HCT116 (cell line): ENCODE measurements around the gene FAM193B. TPM values are rescaled to one million over a fixed set of nuclear protein-coding genes. Genes with fewer than 3 reads are reported as not detected.
A peak's percentile ranks its signal among the peaks of the same experiment; 100 is the strongest.

ENCODE experiments used
- ATAC-seq: fragments of 200-7000 bp; cut with Tn5 transposase; 2 replicates; pipeline ENCODE4 v1.9.1; 2020; ENCODE audit warnings: mild to moderate bottlenecking, moderate library complexity
- BruUV-seq: library from RNA; stranded (reverse); fragments of 400-500 nt; replicated peaks from 2 replicates; lab custom pipeline; 2021; lab: Mats Ljungman, UMichigan
- CTCF ChIA-PET: fragments of 300-600 bp; sonication (Branson Sonifier 250); formaldehyde crosslinking; loops from one replicate; lab custom pipeline; 2021; ENCODE audit warnings: antibody characterized with exemption; lab: Charles Lee
- POLR2A ChIA-PET: fragments of 300-600, 350-600 bp; sonication (Branson Sonifier 250); formaldehyde crosslinking; loops from one replicate; lab custom pipeline; 2021; ENCODE audit warnings: antibody characterized with exemption; lab: Charles Lee
- RAD21 ChIA-PET, 2 experiments: fragments of 300-600 bp; sonication (Branson Sonifier 250); formaldehyde crosslinking; loops; one replicate each; lab custom pipeline; 2023; ENCODE audit warnings: low total read pairs in 2 of 2; ENCODE audit not compliant: uncharacterized antibody in 2 of 2, unreplicated experiment in 2 of 2, low non-redundant PET in 1 of 2; lab: Charles Lee
- DNase-seq: peaks from one replicate; pipeline ENCODE4 v3.0.0-alpha.2; 2010; ENCODE audit warnings: low read depth, low spot score
- H2AFZ ChIP-seq: fragments of 200-600 bp; shearing (Covaris generic), sonication (generic); 2 replicates; pipeline ENCODE4 v1.6.1; 2017; ENCODE audit warnings: low read depth, mixed run types, mixed read lengths, antibody characterized with exemption, low read length; ENCODE audit not compliant: poor library complexity, severe bottlenecking
- H3K27ac ChIP-seq: 2 replicates; pipeline ENCODE4 v1.5.1; 2012; ENCODE audit warnings: low read depth, low read length
- H3K27me3 ChIP-seq: fragments of 200-600 bp; sonication (generic); 2 replicates; pipeline ENCODE4 v1.6.1; 2016; ENCODE audit warnings: mixed run types, low read length, mixed read lengths; ENCODE audit not compliant: insufficient read depth
- H3K36me3 ChIP-seq, 2 experiments: fragments of 200-500 bp in 1 of 2; fragments of 200-600 bp in 1 of 2; sonication (Bioruptor generic) in 1 of 2; sonication (generic) in 1 of 2; 2 replicates each; pipeline versions ENCODE4 v1.5.1 to v1.6.1; 2014 to 2016; ENCODE audit warnings: low read length in 2 of 2, inconsistent platforms in 1 of 2, mixed read lengths in 1 of 2, mixed run types in 1 of 2; ENCODE audit not compliant: insufficient read depth in 2 of 2, control insufficient read depth in 1 of 2
- H3K4me1 ChIP-seq, 2 experiments: fragments of 200-600 bp in 1 of 2; sonication (generic) in 1 of 2; 2 replicates each; pipeline versions ENCODE4 v1.5.1 to v1.6.1; 2012 to 2017; ENCODE audit warnings: low read length in 2 of 2, inconsistent platforms in 1 of 2, mild to moderate bottlenecking in 1 of 2, mixed read lengths in 1 of 2, mixed run types in 1 of 2, moderate library complexity in 1 of 2; ENCODE audit not compliant: insufficient read depth in 2 of 2, control insufficient read depth in 1 of 2
- H3K4me2 ChIP-seq: fragments of 200-600 bp; sonication (generic); 2 replicates; pipeline ENCODE4 v1.6.1; 2017; ENCODE audit warnings: mixed run types, low read length, mixed read lengths
- H3K4me3 ChIP-seq, 2 experiments: fragments of 200-600 bp in 1 of 2; sonication (generic) in 1 of 2; replicated peaks in 1 of 2; 2 replicates each; pipeline ENCODE4 v1.5.1; 2011 to 2016; ENCODE audit warnings: low read length in 2 of 2, control low read depth in 1 of 2, low read depth in 1 of 2, mild to moderate bottlenecking in 1 of 2, mixed read lengths in 1 of 2, mixed run types in 1 of 2
- H3K79me2 ChIP-seq: fragments of 200-600 bp; sonication (generic); 2 replicates; pipeline ENCODE4 v1.6.1; 2017; ENCODE audit warnings: mild to moderate bottlenecking, mixed run types, low read length, moderate library complexity, mixed read lengths; ENCODE audit not compliant: insufficient read depth
- H3K9ac ChIP-seq: fragments of 200-600 bp; sonication (generic); 2 replicates; pipeline ENCODE4 v1.6.1; 2016; ENCODE audit warnings: low read length, mixed read lengths
- H3K9me2 ChIP-seq: fragments of 200-600 bp; sonication (generic), shearing (Covaris generic); 2 replicates; pipeline ENCODE4 v1.6.1; 2017; ENCODE audit warnings: mixed run types, mild to moderate bottlenecking, moderate library complexity; ENCODE audit not compliant: insufficient read depth
- H3K9me3 ChIP-seq, 2 experiments: fragments of 200-500 bp in 1 of 2; fragments of 200-600 bp in 1 of 2; sonication (Bioruptor generic) in 1 of 2; sonication (generic) in 1 of 2; 2 replicates each; pipeline ENCODE4 v1.6.1; 2014 to 2017; ENCODE audit warnings: low read length in 2 of 2, mixed read lengths in 2 of 2, inconsistent platforms in 1 of 2, low read depth in 1 of 2, mild to moderate bottlenecking in 1 of 2, mixed run types in 1 of 2, moderate library complexity in 1 of 2; ENCODE audit not compliant: control insufficient read depth in 1 of 2, insufficient read depth in 1 of 2
- H4K20me1 ChIP-seq: fragments of 200-600 bp; sonication (generic), shearing (Covaris generic); 2 replicates; pipeline ENCODE4 v1.6.1; 2017; ENCODE audit warnings: mixed run types, mild to moderate bottlenecking, moderate library complexity; ENCODE audit not compliant: insufficient read depth
- JUND ChIP-seq: IDR thresholded peaks from 2 replicates; pipeline ENCODE4 v1.6.1; 2012
- POLR2AphosphoS5 ChIP-seq: IDR thresholded peaks from 2 replicates; pipeline ENCODE4 v1.6.1; 2011; ENCODE audit warnings: mild to moderate bottlenecking, low read depth, low read length, moderate library complexity
- RAD21 ChIP-seq: IDR thresholded peaks from 2 replicates; pipeline ENCODE4 v1.6.1; 2012; ENCODE audit warnings: low read depth, mild to moderate bottlenecking
- intact Hi-C: fragments of 100-400 bp; cut with micrococcal nuclease; formaldehyde crosslinking; loops from 2 replicates; pipeline ENCODE4 v1.10.0; 2022
- total RNA-seq: library from RNA; stranded (reverse); gene quantifications from one replicate; pipeline ENCODE4 v1.2.1, GENCODE V29; 2021; ENCODE audit not compliant: unreplicated experiment
- TF ChIP-seq, protein P1 (sequence below): IDR thresholded peaks from 2 replicates; pipeline ENCODE4 v1.6.1; 2012; ENCODE audit warnings: low read depth
- TF ChIP-seq, protein P2 (sequence below): IDR thresholded peaks from 2 replicates; pipeline ENCODE4 v1.6.1; 2012
- TF ChIP-seq, protein P3 (sequence below): IDR thresholded peaks from 2 replicates; pipeline ENCODE4 v1.6.1; 2012

The FAM193B gene
- total RNA-seq, 1 experiment from 2014 or later, result 54.0 TPM

DNA sequence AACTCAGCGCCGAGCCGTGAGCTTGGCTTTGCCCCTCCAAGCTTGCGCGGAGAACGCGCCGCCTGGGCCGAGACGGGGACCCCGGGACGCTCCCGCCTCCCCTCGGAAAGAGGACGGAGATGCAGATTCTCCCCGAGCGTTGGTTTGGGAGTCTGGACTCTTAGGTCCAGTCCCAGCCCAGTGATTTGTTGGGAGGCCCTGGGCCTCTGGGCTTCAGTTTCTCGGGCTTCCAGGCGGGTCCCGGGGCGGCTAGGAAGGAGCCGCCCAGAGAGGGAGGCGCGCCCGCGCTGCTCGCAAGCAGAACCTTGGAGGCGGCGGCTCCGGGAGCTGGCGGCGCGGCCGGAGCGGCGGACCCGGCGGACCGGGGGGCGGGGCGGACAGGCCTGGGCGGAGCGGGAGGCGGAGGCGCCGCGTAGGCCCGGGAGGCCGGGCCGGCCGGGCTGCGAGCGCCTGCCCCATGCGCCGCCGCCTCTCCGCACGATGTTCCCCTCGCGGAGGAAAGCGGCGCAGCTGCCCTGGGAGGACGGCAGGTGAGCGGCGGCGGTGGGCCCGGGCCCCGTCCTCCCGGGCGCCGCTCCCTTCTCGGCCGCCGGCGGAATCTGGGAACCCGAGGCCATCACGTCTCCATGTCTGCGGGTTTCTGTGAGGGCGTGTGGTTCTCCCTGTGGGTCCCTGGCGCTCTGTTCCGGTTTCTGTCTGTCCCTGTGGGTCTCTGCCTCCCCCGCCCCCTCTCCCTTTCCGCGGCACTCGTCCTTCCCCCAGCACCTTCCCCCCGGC lies 45.6 kb upstream of the FAM193B start, which contains the start of gene B4GALT7 (continued):
- TF ChIP-seq, protein P1, sequence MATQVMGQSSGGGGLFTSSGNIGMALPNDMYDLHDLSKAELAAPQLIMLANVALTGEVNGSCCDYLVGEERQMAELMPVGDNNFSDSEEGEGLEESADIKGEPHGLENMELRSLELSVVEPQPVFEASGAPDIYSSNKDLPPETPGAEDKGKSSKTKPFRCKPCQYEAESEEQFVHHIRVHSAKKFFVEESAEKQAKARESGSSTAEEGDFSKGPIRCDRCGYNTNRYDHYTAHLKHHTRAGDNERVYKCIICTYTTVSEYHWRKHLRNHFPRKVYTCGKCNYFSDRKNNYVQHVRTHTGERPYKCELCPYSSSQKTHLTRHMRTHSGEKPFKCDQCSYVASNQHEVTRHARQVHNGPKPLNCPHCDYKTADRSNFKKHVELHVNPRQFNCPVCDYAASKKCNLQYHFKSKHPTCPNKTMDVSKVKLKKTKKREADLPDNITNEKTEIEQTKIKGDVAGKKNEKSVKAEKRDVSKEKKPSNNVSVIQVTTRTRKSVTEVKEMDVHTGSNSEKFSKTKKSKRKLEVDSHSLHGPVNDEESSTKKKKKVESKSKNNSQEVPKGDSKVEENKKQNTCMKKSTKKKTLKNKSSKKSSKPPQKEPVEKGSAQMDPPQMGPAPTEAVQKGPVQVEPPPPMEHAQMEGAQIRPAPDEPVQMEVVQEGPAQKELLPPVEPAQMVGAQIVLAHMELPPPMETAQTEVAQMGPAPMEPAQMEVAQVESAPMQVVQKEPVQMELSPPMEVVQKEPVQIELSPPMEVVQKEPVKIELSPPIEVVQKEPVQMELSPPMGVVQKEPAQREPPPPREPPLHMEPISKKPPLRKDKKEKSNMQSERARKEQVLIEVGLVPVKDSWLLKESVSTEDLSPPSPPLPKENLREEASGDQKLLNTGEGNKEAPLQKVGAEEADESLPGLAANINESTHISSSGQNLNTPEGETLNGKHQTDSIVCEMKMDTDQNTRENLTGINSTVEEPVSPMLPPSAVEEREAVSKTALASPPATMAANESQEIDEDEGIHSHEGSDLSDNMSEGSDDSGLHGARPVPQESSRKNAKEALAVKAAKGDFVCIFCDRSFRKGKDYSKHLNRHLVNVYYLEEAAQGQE, result no peak
- TF ChIP-seq, all 23 proteins: peak for 6

DNA sequence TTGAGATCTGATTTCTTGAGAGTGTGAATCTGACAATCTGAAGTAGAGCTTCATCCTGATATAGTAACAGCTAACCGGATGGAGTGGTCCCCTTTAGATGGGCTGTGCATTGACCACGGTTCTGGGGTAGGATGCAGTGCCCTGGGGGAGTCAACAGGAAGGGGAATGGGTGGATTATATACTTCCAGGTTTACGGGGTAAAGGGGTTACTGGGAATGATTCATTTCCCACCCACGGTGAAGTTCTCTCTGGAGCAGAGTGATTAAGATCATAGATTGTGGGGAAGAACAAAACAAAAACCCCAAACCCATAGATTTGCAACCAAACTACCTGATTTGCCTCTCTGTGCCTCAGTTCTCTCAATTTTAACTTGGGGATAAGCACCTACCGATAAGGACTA lies 44.1 kb upstream of the FAM193B start:
- ChIA-PET CTCF (interaction anchor here (1.9 kb wide), 1 partner anchor 9 kb away, joined by 6 read pairs; no protein-coding TSS in a partner anchor), POLR2A (no interaction called here), RAD21 (no interaction called here)
- no peak overlapping the region for H3K4me3 ChIP-seq
- H2AFZ ChIP-seq, result no peak overlapping the region
- no peaks in the 10 kb centered on the region for H3K9me3 ChIP-seq
- peaks cover 22 to 25% of the 10 kb centered on the region in 2 experiments; a peak in 3 of 4 replicates for H3K36me3 ChIP-seq
- H4K20me1 ChIP-seq, result no peaks in the 10 kb centered on the region
- no peak overlapping the region for H3K9ac ChIP-seq
- BruUV-seq, result no TSS peak
- H3K79me2 ChIP-seq, result peaks cover 21% of the 10 kb centered on the region
- 0 out of 2 replicates have a peak, but pooled peaks have one; percentile 11 for TF ChIP-seq POLR2AphosphoS5
- no peak for TF ChIP-seq RAD21
- TF ChIP-seq JUND, result no peak
- TF ChIP-seq, protein P2, sequence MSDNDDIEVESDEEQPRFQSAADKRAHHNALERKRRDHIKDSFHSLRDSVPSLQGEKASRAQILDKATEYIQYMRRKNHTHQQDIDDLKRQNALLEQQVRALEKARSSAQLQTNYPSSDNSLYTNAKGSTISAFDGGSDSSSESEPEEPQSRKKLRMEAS, result no peak
- TF ChIP-seq, protein P3, sequence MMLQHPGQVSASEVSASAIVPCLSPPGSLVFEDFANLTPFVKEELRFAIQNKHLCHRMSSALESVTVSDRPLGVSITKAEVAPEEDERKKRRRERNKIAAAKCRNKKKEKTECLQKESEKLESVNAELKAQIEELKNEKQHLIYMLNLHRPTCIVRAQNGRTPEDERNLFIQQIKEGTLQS, result no peak
- no peak overlapping the region for H3K27ac ChIP-seq
- DNase-seq (no peak), ATAC-seq (no peak)
- intact Hi-C loops, result no loop called here
- H3K9me2 ChIP-seq, result no peaks in the 10 kb centered on the region
- no peak overlapping the region for H3K4me2 ChIP-seq
- peaks cover 13 to 26% of the 10 kb centered on the region in 2 experiments for H3K4me1 ChIP-seq
- no peaks in the 10 kb centered on the region for H3K27me3 ChIP-seq
